Tibial artery (tissue), 4 donors: ENCODE results near the gene C1orf35.

ENCODE experiments used
- DNase-seq, 2 donors: peaks; one replicate each; pipeline ENCODE4 v3.0.0-alpha.2; 2019
- H3K27ac ChIP-seq, 2 donors: fragments of 200-600 bp; sonication (generic) in 1 of 2; 1 replicate in 1 of 2; 2 replicates in 1 of 2; pipeline ENCODE4 v1.5.1; 2018 to 2019; ENCODE audit warnings: mild to moderate bottlenecking in 1 of 2
- H3K27me3 ChIP-seq, 2 donors: fragments of 200-600 bp; sonication (generic) in 1 of 2; one replicate each; pipeline versions ENCODE4 v1.5.1 to v1.6.0; 2016 to 2019
- H3K36me3 ChIP-seq, 3 donors: fragments of 200-600 bp; sonication (generic) in 2 of 3; one replicate each; pipeline ENCODE4 v1.5.1; 2016 to 2019; ENCODE audit warnings: mild to moderate bottlenecking in 2 of 3
- H3K4me1 ChIP-seq, 4 donors: fragments of 200-600 bp; sonication (generic) in 2 of 4; 1 replicate in 3 of 4; 2 replicates in 1 of 4; pipeline ENCODE4 v1.5.1; 2016 to 2019
- H3K4me3 ChIP-seq, 2 donors: fragments of 200-600 bp; sonication (generic) in 1 of 2; 1 replicate in 1 of 2; 2 replicates in 1 of 2; pipeline ENCODE4 v1.5.1; 2018 to 2019; ENCODE audit warnings: mild to moderate bottlenecking in 2 of 2
- H3K9me3 ChIP-seq, 3 donors: fragments of 200-600 bp; sonication (generic) in 1 of 3; one replicate each; pipeline ENCODE4 v1.5.1; 2016 to 2019
- CTCF ChIP-seq, 2 experiments: fragments of 200-600 bp in 1 of 2; fragments of 450-650 bp in 1 of 2; IDR thresholded peaks; one replicate each; pipeline ENCODE4 v1.5.1; 2017 to 2019; ENCODE audit warnings: antibody characterized with exemption in 2 of 2, mild to moderate bottlenecking in 1 of 2, moderate library complexity in 1 of 2
- intact Hi-C: fragments of 100-400 bp; cut with DNase I; formaldehyde crosslinking; loops from one replicate; pipeline ENCODE4 v1.15.0; 2023; ENCODE audit warnings: low total_unique reads

Gene C1orf35

GRCh38 chr1:228081144-228081543 is 22.0 kb downstream of the C1orf35 start:
- Histone ChIP-seq H3K27ac (no peak overlapping the region), H3K4me3 (peak overlapping the region; percentile 87 to 93), H3K27me3 (no peaks in the 10 kb centered on the region), H3K4me1 (peaks cover 0 to 41% (median 31%) of the 10 kb centered on the region in 4 donors), H3K9me3 (no peaks in the 10 kb centered on the region), H3K36me3 (peaks cover 0 to 3% (median 0%) of the 10 kb centered on the region in 3 donors)
- intact Hi-C loops, result loop anchor here (5.0 to 10.0 kb wide), 4 partner anchors 316 to 1424 kb away; partner anchors contain the start of genes JMJD4, NUP133, RNF187 and SNAP47
- TF ChIP-seq CTCF (IDR thresholded peaks at IDR 0.05), result no peak
- peak in 1 of 2 donors; percentile 66 for DNase-seq

- intact Hi-C loops, result loop anchor here (5.0 to 10.0 kb wide), 4 partner anchors 315 to 1425 kb away; partner anchors contain the start of genes JMJD4, NUP133, RNF187 and SNAP47
- H3K27ac ChIP-seq, result no peak overlapping the region
- peak in 1 of 2 donors; percentile 62 for DNase-seq
- no peak overlapping the region for H3K4me3 ChIP-seq
- H3K4me1 ChIP-seq, result peaks cover 0 to 27% (median 17%) of the 10 kb centered on the region in 4 donors
- no peaks in the 10 kb centered on the region for H3K9me3 ChIP-seq
- TF ChIP-seq CTCF (IDR thresholded peaks at IDR 0.05), result no peak
- H3K27me3 ChIP-seq, result no peaks in the 10 kb centered on the region
- peaks cover 0 to 3% (median 0%) of the 10 kb centered on the region in 3 donors for H3K36me3 ChIP-seq
Measured at GRCh38 chr1:228079601-228080263, 23.4 kb downstream of the C1orf35 start.

GRCh38 chr1:228079013-228079412 is 24.1 kb downstream of the C1orf35 start:
- intact Hi-C loops, result no loop called here
- Histone ChIP-seq H3K4me3 (no peak overlapping the region), H3K36me3 (peaks cover 0 to 3% (median 0%) of the 10 kb centered on the region in 3 donors), H3K27ac (no peak overlapping the region), H3K4me1 (peaks cover 0 to 20% (median 11%) of the 10 kb centered on the region in 4 donors), H3K9me3 (no peaks in the 10 kb centered on the region), H3K27me3 (no peaks in the 10 kb centered on the region)
- peak in 1 of 2 donors; percentile 55 for DNase-seq
- no peak for TF ChIP-seq CTCF (IDR thresholded peaks at IDR 0.05)

GRCh38 chr1:228077565-228078330 is 25.4 kb downstream of the C1orf35 start:
- H3K4me1 ChIP-seq, result peaks cover 0 to 24% (median 11%) of the 10 kb centered on the region in 4 donors
- intact Hi-C loops, result no loop called here
- no peak overlapping the region for H3K4me3 ChIP-seq
- peaks cover 0 to 3% (median 0%) of the 10 kb centered on the region in 3 donors for H3K36me3 ChIP-seq
- no peaks in the 10 kb centered on the region for H3K27me3 ChIP-seq
- no peak for TF ChIP-seq CTCF (IDR thresholded peaks at IDR 0.05)
- DNase-seq, result peak; percentile 16 to 49
- no peaks in the 10 kb centered on the region for H3K9me3 ChIP-seq
- no peak overlapping the region for H3K27ac ChIP-seq

- Histone ChIP-seq H3K9me3 (no peaks in the 10 kb centered on the region), H3K27me3 (no peaks in the 10 kb centered on the region), H3K4me3 (no peak overlapping the region), H3K4me1 (peaks cover 0 to 23% (median 11%) of the 10 kb centered on the region in 4 donors), H3K36me3 (peaks cover 0 to 3% (median 0%) of the 10 kb centered on the region in 3 donors), H3K27ac (no peak overlapping the region)
- intact Hi-C loops, result no loop called here
- no peak for TF ChIP-seq CTCF (IDR thresholded peaks at IDR 0.05)
- DNase-seq, result no peak
Measured at GRCh38 chr1:228076796-228077430, 26.2 kb downstream of the C1orf35 start.
